ENCODE results near the gene PTCD3.

Gene PTCD3

GRCh38 chr2:86082756-86083155 is 23.3 kb upstream of the PTCD3 start:
- H3K27ac ChIP-seq: no peak overlapping the region
- H3K36me3 ChIP-seq: peaks cover 4% of the 10 kb centered on the region
- H3K4me1 ChIP-seq (ENCODE audit: control insufficient read depth in 1 of 2, insufficient read depth in 1 of 2, low read depth in 1 of 2, low read length in 1 of 2): peaks cover 13 to 14% of the 10 kb centered on the region in 2 experiments
- no peak overlapping the region for H3K4me3 ChIP-seq (ENCODE audit: low read depth in 1 of 2, low read length in 1 of 2)
- H3K27me3 ChIP-seq: no peaks in the 10 kb centered on the region
- TF ChIP-seq CTCF (IDR thresholded peaks at IDR 0.05): no peak
- no peaks in the 10 kb centered on the region for H3K9me3 ChIP-seq

GRCh38 chr2:86087936-86088850 is 17.8 kb upstream of the PTCD3 start:
- peaks cover 19% of the 10 kb centered on the region for H3K36me3 ChIP-seq
- TF ChIP-seq CTCF (IDR thresholded peaks at IDR 0.05): no peak
- H3K4me1 ChIP-seq (ENCODE audit: control insufficient read depth in 1 of 2, insufficient read depth in 1 of 2, low read depth in 1 of 2, low read length in 1 of 2): no peaks in the 10 kb centered on the region

DNA sequence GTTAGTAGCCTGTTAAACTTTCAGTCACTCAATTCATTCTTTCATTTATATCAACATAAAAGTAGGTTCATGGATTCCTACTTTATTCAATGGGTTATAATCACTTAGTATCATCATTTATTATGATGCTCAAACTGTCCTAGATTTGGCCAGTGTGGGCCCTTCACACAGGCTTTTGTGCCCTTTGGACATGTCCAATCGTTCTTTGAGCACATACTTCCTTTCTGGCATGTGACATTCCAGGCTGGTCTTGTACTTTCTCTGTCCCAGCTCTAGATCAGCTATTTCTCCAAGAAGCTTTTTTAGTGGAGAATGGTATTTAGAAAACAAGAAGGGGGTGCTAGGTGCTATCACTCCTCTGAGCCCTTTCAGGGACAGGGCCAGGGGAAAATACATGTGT is 11.8 kb upstream of the PTCD3 start:
- Histone ChIP-seq H3K4me3 (ENCODE audit: low read depth in 1 of 2, low read length in 1 of 2) (no peak overlapping the region), H3K27ac (no peak overlapping the region), H3K9me3 (no peaks in the 10 kb centered on the region), H3K27me3 (no peaks in the 10 kb centered on the region), H3K36me3 (peaks cover 5% of the 10 kb centered on the region), H3K4me1 (ENCODE audit: control insufficient read depth in 1 of 2, insufficient read depth in 1 of 2, low read depth in 1 of 2, low read length in 1 of 2) (no peaks in the 10 kb centered on the region)
- TF ChIP-seq CTCF (IDR thresholded peaks at IDR 0.05): no peak

More at GRCh38 chr2:86087936-86088850, 17.8 kb upstream of the PTCD3 start:
- H3K27ac ChIP-seq: no peak overlapping the region
- H3K27me3 ChIP-seq: no peaks in the 10 kb centered on the region
- no peaks in the 10 kb centered on the region for H3K9me3 ChIP-seq
- H3K4me3 ChIP-seq (ENCODE audit: low read depth in 1 of 2, low read length in 1 of 2): no peak overlapping the region

- Histone ChIP-seq H3K4me1 (ENCODE audit: control insufficient read depth in 1 of 2, insufficient read depth in 1 of 2, low read depth in 1 of 2, low read length in 1 of 2) (no peaks in the 10 kb centered on the region), H3K27me3 (no peaks in the 10 kb centered on the region), H3K36me3 (no peaks in the 10 kb centered on the region), H3K9me3 (no peaks in the 10 kb centered on the region), H3K4me3 (ENCODE audit: low read depth in 1 of 2, low read length in 1 of 2) (no peak overlapping the region), H3K27ac (no peak overlapping the region)
- TF ChIP-seq CTCF (IDR thresholded peaks at IDR 0.05): no peak
These were observed 8.7 kb upstream of the PTCD3 start for GRCh38 chr2:86097114-86097896.

DNA sequence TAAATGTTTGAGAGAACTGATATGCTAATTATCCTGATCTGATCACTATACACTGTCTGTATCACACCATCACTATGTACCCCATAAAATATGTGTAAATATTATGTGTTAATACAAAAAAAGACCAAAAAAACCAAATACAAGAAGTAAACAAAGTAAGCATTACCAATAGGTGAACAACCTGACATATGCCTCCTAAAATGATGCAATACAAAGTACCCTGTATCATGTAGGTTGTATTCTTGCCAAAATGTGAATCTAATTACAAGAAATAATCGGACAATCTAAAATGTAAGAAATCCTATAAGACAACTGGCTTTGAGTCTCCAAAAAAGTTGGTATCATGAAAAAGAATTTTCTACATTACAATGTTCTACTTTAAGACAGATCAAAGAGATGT is 8.1 kb upstream of the PTCD3 start:
- no peaks in the 10 kb centered on the region for H3K36me3 ChIP-seq
- no peaks in the 10 kb centered on the region for H3K4me1 ChIP-seq (ENCODE audit: control insufficient read depth in 1 of 2, insufficient read depth in 1 of 2, low read depth in 1 of 2, low read length in 1 of 2)
- no peak overlapping the region for H3K27ac ChIP-seq
- H3K9me3 ChIP-seq: no peaks in the 10 kb centered on the region
- no peak overlapping the region for H3K4me3 ChIP-seq (ENCODE audit: low read depth in 1 of 2, low read length in 1 of 2)
- no peaks in the 10 kb centered on the region for H3K27me3 ChIP-seq
- TF ChIP-seq CTCF (IDR thresholded peaks at IDR 0.05): no peak

Measured in neutrophil (primary cell).